Lung (tissue), 12 donors: ENCODE results near the gene EIF4A3. TPM values are rescaled to one million over a fixed set of nuclear protein-coding genes. Genes with fewer than 3 reads are reported as not detected.

Experiments
- ATAC-seq: fragments of 200-7000 bp; cut with Tn5 transposase; one replicate; pipeline ENCODE4 v1.9.1; 2020; ENCODE audit warnings: moderate number of reproducible peaks; ENCODE audit not compliant: insufficient read depth, low FRiP score
- DNase-seq, 3 donors: peaks; one replicate each; pipeline ENCODE4 v3.0.0-alpha.2; 2013 to 2017
- H3K27ac ChIP-seq, 2 donors: one replicate each; pipeline ENCODE4 v1.5.1; 2013; ENCODE audit warnings: mild to moderate bottlenecking in 2 of 2, moderate library complexity in 2 of 2, control low read depth in 1 of 2, inconsistent platforms in 1 of 2, low read depth in 1 of 2, low read length in 1 of 2
- H3K27me3 ChIP-seq, 3 donors: one replicate each; pipeline ENCODE4 v1.5.1; 2013; ENCODE audit warnings: low read length in 2 of 3; ENCODE audit not compliant: control insufficient read depth in 3 of 3, insufficient read depth in 3 of 3
- H3K36me3 ChIP-seq, 4 donors: one replicate each; pipeline ENCODE4 v1.5.1; 2013; ENCODE audit warnings: low read length in 4 of 4, mild to moderate bottlenecking in 1 of 4, moderate library complexity in 1 of 4; ENCODE audit not compliant: control insufficient read depth in 4 of 4, insufficient read depth in 4 of 4
- H3K4me1 ChIP-seq, 5 donors: one replicate each; pipeline ENCODE4 v1.5.1; 2013; ENCODE audit warnings: low read length in 5 of 5, mild to moderate bottlenecking in 2 of 5, moderate library complexity in 1 of 5; ENCODE audit not compliant: control insufficient read depth in 5 of 5, insufficient read depth in 5 of 5
- H3K4me3 ChIP-seq: one replicate; pipeline ENCODE4 v1.5.1; 2013; ENCODE audit warnings: mild to moderate bottlenecking, control low read depth, moderate library complexity
- H3K9ac ChIP-seq, 2 donors: one replicate each; pipeline ENCODE4 v1.5.1; 2013; ENCODE audit warnings: low read length in 2 of 2, control low read depth in 1 of 2; ENCODE audit not compliant: insufficient read depth in 1 of 2
- H3K9me3 ChIP-seq, 4 donors: one replicate each; pipeline ENCODE4 v1.5.1; 2013; ENCODE audit warnings: low read length in 3 of 4, mild to moderate bottlenecking in 1 of 4, moderate library complexity in 1 of 4; ENCODE audit not compliant: control insufficient read depth in 4 of 4, insufficient read depth in 3 of 4
- WGBS, 2 donors: extraction: QIAGEN DNeasy Blood & Tissue Kit; methylation state at CpG; one replicate each; pipeline ENCODE4 v1.1.7; 2013; 5-methylcytosine and 5-hydroxymethylcytosine counted together
- polyA plus RNA-seq, 2 donors: library from polyadenylated mRNA; stranded (reverse); fragments of 200-250 nt; gene quantifications; one replicate each; pipeline ENCODE4 v1.2.1, GENCODE V29; 2013
- total RNA-seq, 2 donors: library from RNA; depleted of rRNA in 1 of 2; stranded (reverse); fragments of >200 nt in 1 of 2; gene quantifications; one replicate each; pipeline ENCODE4 v1.2.1, GENCODE V29; 2014 to 2021
- TF ChIP-seq, protein P1 (sequence below): IDR thresholded peaks from 2 replicates; pipeline ENCODE4 v1.5.1; 2012; ENCODE audit warnings: mild to moderate bottlenecking; ENCODE audit errors: control extremely low read depth, extremely low read depth
- donor health status: control.
- donor health status: control.
- donor health status: Bipolar disorder and iron deficiency.
- donor health status: healthy.
- donor health status: DM: yes; HTN: yes; CAD: no.

Gene EIF4A3
- total and polyA plus RNA-seq, 4 donors, result 37.4 to 112 (median 62.4) TPM

DNA sequence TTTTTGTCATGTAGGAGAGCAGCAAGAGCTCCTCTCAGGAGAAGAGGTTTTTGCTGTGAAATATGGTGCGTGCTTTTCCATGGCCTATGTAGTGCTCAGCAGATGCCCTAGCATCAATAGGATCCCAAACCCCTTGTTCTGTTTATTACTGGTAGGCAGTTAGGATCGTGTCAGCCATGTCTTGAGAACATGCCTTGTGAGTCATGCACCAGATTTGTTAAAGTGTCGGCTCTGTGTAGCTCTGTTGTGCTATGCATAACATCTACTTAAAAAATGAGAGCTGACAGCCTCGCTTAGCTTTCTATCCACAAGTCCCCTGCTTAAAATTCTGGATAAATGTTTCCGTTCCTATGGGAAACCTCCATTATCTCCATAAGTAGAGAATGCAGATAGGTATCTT, 4.4 kb upstream of the EIF4A3 start:
- Histone ChIP-seq H3K9me3 (peaks cover 0 to 6% (median 0%) of the 10 kb centered on the region in 4 donors), H3K4me3 (no peak overlapping the region), H3K27ac (no peak overlapping the region), H3K36me3 (no peaks in the 10 kb centered on the region), H3K27me3 (no peaks in the 10 kb centered on the region), H3K9ac (no peak overlapping the region), H3K4me1 (peaks cover 0 to 9% (median 5%) of the 10 kb centered on the region in 5 donors)
- TF ChIP-seq, protein P1, sequence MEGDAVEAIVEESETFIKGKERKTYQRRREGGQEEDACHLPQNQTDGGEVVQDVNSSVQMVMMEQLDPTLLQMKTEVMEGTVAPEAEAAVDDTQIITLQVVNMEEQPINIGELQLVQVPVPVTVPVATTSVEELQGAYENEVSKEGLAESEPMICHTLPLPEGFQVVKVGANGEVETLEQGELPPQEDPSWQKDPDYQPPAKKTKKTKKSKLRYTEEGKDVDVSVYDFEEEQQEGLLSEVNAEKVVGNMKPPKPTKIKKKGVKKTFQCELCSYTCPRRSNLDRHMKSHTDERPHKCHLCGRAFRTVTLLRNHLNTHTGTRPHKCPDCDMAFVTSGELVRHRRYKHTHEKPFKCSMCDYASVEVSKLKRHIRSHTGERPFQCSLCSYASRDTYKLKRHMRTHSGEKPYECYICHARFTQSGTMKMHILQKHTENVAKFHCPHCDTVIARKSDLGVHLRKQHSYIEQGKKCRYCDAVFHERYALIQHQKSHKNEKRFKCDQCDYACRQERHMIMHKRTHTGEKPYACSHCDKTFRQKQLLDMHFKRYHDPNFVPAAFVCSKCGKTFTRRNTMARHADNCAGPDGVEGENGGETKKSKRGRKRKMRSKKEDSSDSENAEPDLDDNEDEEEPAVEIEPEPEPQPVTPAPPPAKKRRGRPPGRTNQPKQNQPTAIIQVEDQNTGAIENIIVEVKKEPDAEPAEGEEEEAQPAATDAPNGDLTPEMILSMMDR, result no peak
- ATAC-seq (no peak), DNase-seq (no peak)
- 76 to 92% methylated on average over 5 of the region's 5 CpGs for WGBS, 2 donors

DNA sequence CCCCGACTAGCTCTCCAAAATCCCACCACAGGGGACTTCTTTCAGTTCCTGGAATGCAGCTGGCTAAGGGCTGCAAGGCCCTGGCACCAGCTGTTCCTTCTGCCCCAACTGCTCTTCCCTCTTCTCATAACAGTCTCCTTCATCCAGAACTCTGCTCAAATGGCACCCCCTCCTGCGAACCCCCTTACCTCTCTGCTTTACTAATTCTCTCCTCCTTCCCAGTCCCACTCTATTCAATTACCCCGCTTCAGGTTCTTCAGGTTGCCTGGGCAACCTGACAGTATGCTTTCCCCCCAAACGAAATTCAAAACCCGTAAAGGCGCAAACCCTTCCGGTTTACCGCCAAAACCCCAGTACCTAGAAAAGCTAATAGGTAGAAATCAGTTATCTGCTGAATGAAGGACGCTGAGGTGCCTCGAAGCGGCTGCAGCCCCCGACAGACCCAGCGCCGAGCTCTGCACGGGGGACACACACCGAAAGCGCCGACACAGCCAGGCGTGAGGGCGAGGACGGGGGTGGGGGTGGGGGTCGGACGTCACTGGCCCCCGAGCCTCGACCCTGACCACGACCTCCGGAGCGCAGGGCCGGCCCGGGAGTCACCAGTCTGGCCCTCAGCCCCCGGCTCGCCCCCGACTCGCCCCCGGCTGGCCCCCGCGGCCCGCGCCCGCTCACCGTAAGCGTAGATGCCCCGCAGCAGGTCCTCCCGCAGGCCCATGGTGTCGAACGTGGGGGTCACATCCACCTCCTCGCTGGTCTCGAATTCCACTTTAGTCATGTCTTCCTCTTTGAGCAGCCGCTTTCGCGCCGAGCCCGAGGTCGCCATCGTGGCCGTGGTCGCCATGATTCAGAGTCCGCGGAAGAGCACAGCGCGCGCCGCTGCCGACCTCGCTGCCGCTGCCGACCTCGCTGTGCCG, 550 bp downstream of the EIF4A3 start:
- H3K9me3 ChIP-seq, result no peaks in the 10 kb centered on the region
- H3K27ac ChIP-seq, result peak overlapping the region; percentile 80 to 90
- H3K4me1 ChIP-seq, result peaks cover 4 to 21% (median 16%) of the 10 kb centered on the region in 5 donors
- H3K27me3 ChIP-seq, result no peaks in the 10 kb centered on the region
- TF ChIP-seq, protein P1, result no peak
- peak; percentile 32 to 51 (median 42) for DNase-seq
- peaks cover 3 to 20% (median 15%) of the 10 kb centered on the region in 4 donors for H3K36me3 ChIP-seq
- peak overlapping the region; percentile 72 to 87 for H3K9ac ChIP-seq
- H3K4me3 ChIP-seq, result peak overlapping the region; percentile 95
- 0 to 1% methylated on average over 53 to 69 of the region's 69 CpGs for WGBS, 2 donors
- no peak for ATAC-seq

DNA sequence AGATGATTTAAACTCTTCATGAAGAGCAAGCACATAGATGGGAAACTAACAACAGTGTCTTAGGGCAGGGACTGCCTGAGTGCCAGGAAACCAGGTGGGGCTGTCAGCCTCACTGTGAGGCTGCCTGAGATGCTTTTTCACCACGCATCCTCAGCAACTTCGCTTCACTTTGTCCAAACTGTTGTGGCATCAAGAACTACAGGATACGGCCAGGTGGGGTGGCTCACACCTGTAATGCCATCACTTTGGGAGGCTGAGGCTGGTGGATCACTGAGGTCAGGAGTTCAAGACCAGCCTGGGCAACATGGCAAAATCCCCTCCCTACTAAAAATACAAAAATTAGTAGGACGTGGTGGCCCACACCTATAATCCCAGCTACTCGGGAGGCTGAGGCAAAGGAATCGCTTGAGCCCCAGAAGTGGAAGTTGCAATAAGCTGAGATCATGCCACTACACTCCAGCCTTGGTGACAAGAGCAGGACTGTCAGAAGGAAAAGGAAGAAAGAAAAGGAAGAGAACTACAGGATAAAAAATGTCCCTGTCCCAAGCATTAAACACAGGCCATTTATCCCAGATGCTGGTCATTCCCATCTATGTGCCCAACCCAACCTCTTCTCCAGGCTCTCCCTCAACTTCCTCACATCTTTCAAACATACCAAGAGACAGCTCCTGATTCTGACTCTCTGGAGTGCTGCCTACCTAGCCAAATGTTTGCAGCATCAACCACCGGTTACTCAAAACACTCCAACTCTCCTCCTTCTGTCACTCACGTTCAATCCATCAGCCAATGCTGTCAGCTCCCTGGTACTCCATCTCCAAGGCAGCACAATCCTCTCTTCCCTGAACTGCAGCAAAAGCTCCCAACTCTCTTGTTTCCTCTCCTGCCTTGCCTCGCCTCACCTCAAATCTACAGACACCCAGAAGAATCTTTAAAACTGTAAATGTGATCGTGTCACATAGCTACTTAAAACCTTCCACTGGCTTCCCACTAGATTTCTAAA, 1.6 kb downstream of the EIF4A3 start:
- H3K4me1 ChIP-seq, result peaks cover 4 to 21% (median 16%) of the 10 kb centered on the region in 5 donors
- H3K9me3 ChIP-seq, result no peaks in the 10 kb centered on the region
- WGBS, 2 donors, result 47 to 52% methylated on average over 10 of the region's 10 CpGs
- H3K27ac ChIP-seq, result peak overlapping the region in 1 of 2 donors; percentile 41
- peak overlapping the region; percentile 2 to 87 for H3K9ac ChIP-seq
- ATAC-seq (no peak), DNase-seq (no peak)
- H3K4me3 ChIP-seq, result peak overlapping the region; percentile 95
- peaks cover 9 to 23% (median 15%) of the 10 kb centered on the region in 4 donors for H3K36me3 ChIP-seq
- no peaks in the 10 kb centered on the region for H3K27me3 ChIP-seq
- TF ChIP-seq, protein P1, result no peak
